AG04450 (cell line): ENCODE data around the gene GP5. TPM values are rescaled to one million over a fixed set of nuclear protein-coding genes. Genes with fewer than 3 reads are reported as not detected.

Experiments used
- CTCF ChIA-PET: fragments of 300-600, 350-600 bp; formaldehyde crosslinking; extraction: SDS; loops from one replicate; lab custom pipeline; 2022; ENCODE audit warnings: antibody characterized with exemption, inconsistent platforms; lab: Charles Lee
- POLR2A ChIA-PET: fragments of 350-600 bp; formaldehyde crosslinking; extraction: SDS; loops from one replicate; lab custom pipeline; 2021; ENCODE audit warnings: antibody characterized with exemption, inconsistent platforms; lab: Yijun Ruan, JAX
- DNase-seq: peaks from one replicate; pipeline ENCODE4 v3.0.0-alpha.2; 2011; ENCODE audit warnings: low read depth, low spot score
- H3K27ac ChIP-seq: one replicate; pipeline ENCODE4 v1.5.1; 2012; ENCODE audit warnings: low read depth, low read length, control low read depth
- H3K27me3 ChIP-seq: one replicate; pipeline ENCODE4 v1.6.0; 2012; ENCODE audit warnings: low read length; ENCODE audit not compliant: control insufficient read depth, insufficient read depth
- H3K4me3 ChIP-seq: 2 replicates; pipeline ENCODE4 v1.5.1; 2011; ENCODE audit warnings: mild to moderate bottlenecking, low read depth, low read length, control low read depth
- H3K9me3 ChIP-seq: 2 replicates; pipeline ENCODE4 v1.5.1; 2012; ENCODE audit warnings: low read length; ENCODE audit not compliant: control insufficient read depth, insufficient read depth
- CTCF ChIP-seq: IDR thresholded peaks from 2 replicates; pipeline ENCODE4 v1.5.1; 2011; ENCODE audit warnings: low read depth, low read length, control low read depth, inconsistent platforms
- polyA plus RNA-seq: library from polyadenylated mRNA; depleted of rRNA; stranded (reverse); fragments of >200 nt; gene quantifications from 2 replicates; pipeline ENCODE4 v1.2.3, GENCODE V29; 2011

Gene GP5
- polyA plus RNA-seq, 1 experiment, result 0.06 TPM

GRCh38 chr3:194374935-194375334 lies 24.1 kb downstream of the GP5 start:
- no peak for DNase-seq
- H3K9me3 ChIP-seq, result no peaks in the 10 kb centered on the region
- no peak overlapping the region for H3K27ac ChIP-seq
- ChIA-PET POLR2A (interaction anchor here (0.6 kb wide), 1 partner anchor 209 kb away, joined by 3 read pairs; no protein-coding TSS in a partner anchor), CTCF (interaction anchor here (0.9 kb wide), 1 partner anchor 31 kb away, joined by 4 read pairs; no protein-coding TSS in a partner anchor)
- peaks cover 6% of the 10 kb centered on the region for H3K27me3 ChIP-seq
- TF ChIP-seq CTCF, result no peak
- no peak overlapping the region for H3K4me3 ChIP-seq

GRCh38 chr3:194373899-194374298 lies 25.2 kb downstream of the GP5 start:
- no peak for DNase-seq
- Histone ChIP-seq H3K9me3 (no peaks in the 10 kb centered on the region), H3K27ac (no peak overlapping the region), H3K27me3 (peaks cover 2% of the 10 kb centered on the region), H3K4me3 (no peak overlapping the region)
- POLR2A ChIA-PET, result no interaction called here
- CTCF ChIA-PET, result no interaction called here
- no peak for TF ChIP-seq CTCF

- H3K4me3 ChIP-seq, result no peak overlapping the region
- TF ChIP-seq CTCF, result no peak
- no peak for DNase-seq
- H3K9me3 ChIP-seq, result no peaks in the 10 kb centered on the region
- CTCF ChIA-PET, result no interaction called here
- H3K27me3 ChIP-seq, result no peaks in the 10 kb centered on the region
- POLR2A ChIA-PET, result no interaction called here
- H3K27ac ChIP-seq, result no peak overlapping the region
Observed at GRCh38 chr3:194373028-194373427, 26.0 kb downstream of the GP5 start.

- no peak for TF ChIP-seq CTCF
- ChIA-PET POLR2A (no interaction called here), CTCF (interaction anchor here (0.6 kb wide), 1 partner anchor 55 kb away, joined by 3 read pairs; no protein-coding TSS in a partner anchor)
- H3K27me3 ChIP-seq, result no peaks in the 10 kb centered on the region
- H3K9me3 ChIP-seq, result no peaks in the 10 kb centered on the region
- no peak for DNase-seq
- no peak overlapping the region for H3K27ac ChIP-seq
- no peak overlapping the region for H3K4me3 ChIP-seq
Observed at GRCh38 chr3:194370753-194371152, 28.3 kb downstream of the GP5 start.

GRCh38 chr3:194369522-194370279 lies 29.4 kb downstream of the GP5 start, which contains the start of gene LRRC15:
Gene LRRC15 (minus strand): TSS chr3:194369743. CDS start chr3:194361043, 8,700 bp downstream.
- ChIA-PET POLR2A (no interaction called here), CTCF (interaction anchor here (4.1 kb wide), 1 partner anchor 26 kb away, joined by 19 read pairs; no protein-coding TSS in a partner anchor)
- Histone ChIP-seq H3K27me3 (no peaks in the 10 kb centered on the region), H3K4me3 (no peak within 1 kb of the TSS), H3K9me3 (no peaks in the 10 kb centered on the region), H3K27ac (no peak within 1 kb of the TSS)
- no peak for DNase-seq
- no peak for TF ChIP-seq CTCF
